SKM-1 (cell line): Measurements from ENCODE around the gene RPS6KA2.

ENCODE experiments used
- DNase-seq: peaks from one replicate; lab custom pipeline; 2025; ENCODE audit not compliant: unreplicated experiment; lab: John Stamatoyannopoulos, UW

RPS6KA2 gene

GRCh38 chr6:166578536-166579236 lies 48.4 kb downstream of the RPS6KA2 start:
- no peak for DNase-seq

- DNase-seq, result no peak
These were observed 51.8 kb downstream of the RPS6KA2 start for GRCh38 chr6:166575205-166575604.

GRCh38 chr6:166573511-166574216 lies 53.4 kb downstream of the RPS6KA2 start:
- no peak for DNase-seq

- no peak for DNase-seq
These were observed 54.4 kb downstream of the RPS6KA2 start for GRCh38 chr6:166572370-166573261.

GRCh38 chr6:166570929-166571713 lies 55.9 kb downstream of the RPS6KA2 start:
- no peak for DNase-seq

- DNase-seq, result no peak
These were observed 57.8 kb downstream of the RPS6KA2 start for GRCh38 chr6:166569206-166569605.

- DNase-seq, result no peak
These were observed 59.2 kb downstream of the RPS6KA2 start for GRCh38 chr6:166567813-166568212.

- DNase-seq, result no peak
These were observed 59.9 kb downstream of the RPS6KA2 start for GRCh38 chr6:166567107-166567506.

GRCh38 chr6:166566026-166567011 lies 60.7 kb downstream of the RPS6KA2 start:
- DNase-seq, result no peak

- no peak for DNase-seq
These were observed 61.7 kb downstream of the RPS6KA2 start for GRCh38 chr6:166565084-166565967.

GRCh38 chr6:166563805-166564204 lies 63.2 kb downstream of the RPS6KA2 start:
- DNase-seq, result no peak

GRCh38 chr6:166563200-166563599 lies 63.9 kb downstream of the RPS6KA2 start:
- no peak for DNase-seq

- no peak for DNase-seq
These were observed 64.3 kb downstream of the RPS6KA2 start for GRCh38 chr6:166562726-166563125.

GRCh38 chr6:166561771-166562359 lies 65.2 kb downstream of the RPS6KA2 start:
- DNase-seq, result no peak

GRCh38 chr6:166560222-166560621 lies 66.8 kb downstream of the RPS6KA2 start:
- no peak for DNase-seq

- no peak for DNase-seq
These were observed 67.4 kb downstream of the RPS6KA2 start for GRCh38 chr6:166559662-166560061.

GRCh38 chr6:166559211-166559610 lies 67.8 kb downstream of the RPS6KA2 start:
- no peak for DNase-seq
